ENCODE results near the gene GALNT7.

Gene GALNT7

GRCh38 chr4:173226401-173226888 is 57.8 kb downstream of the GALNT7 start:
- H3K4me3 ChIP-seq (ENCODE audit: low read depth in 1 of 2, low read length in 2 of 2): no peak overlapping the region
- H3K27ac ChIP-seq (ENCODE audit: low read depth, low read length): no peak overlapping the region
- no peaks in the 10 kb centered on the region for H3K27me3 ChIP-seq (ENCODE audit: control insufficient read depth in 1 of 2, insufficient read depth in 2 of 2, low read length in 2 of 2)
- peaks cover 0 to 3% of the 10 kb centered on the region in 2 donors for H3K36me3 ChIP-seq (ENCODE audit: control insufficient read depth in 1 of 2, insufficient read depth in 2 of 2, low read length in 2 of 2)
- H3K4me1 ChIP-seq (ENCODE audit: control insufficient read depth in 1 of 2, insufficient read depth in 2 of 2, low read length in 2 of 2): no peaks in the 10 kb centered on the region
- H3K9me3 ChIP-seq (ENCODE audit: control insufficient read depth in 1 of 2, low read length in 2 of 2): no peaks in the 10 kb centered on the region
- H3K9ac ChIP-seq (ENCODE audit: low read depth in 1 of 2, low read length in 2 of 2): no peak overlapping the region

- no peaks in the 10 kb centered on the region for H3K4me1 ChIP-seq (ENCODE audit: control insufficient read depth in 1 of 2, insufficient read depth in 2 of 2, low read length in 2 of 2)
- H3K9ac ChIP-seq (ENCODE audit: low read depth in 1 of 2, low read length in 2 of 2): no peak overlapping the region
- H3K4me3 ChIP-seq (ENCODE audit: low read depth in 1 of 2, low read length in 2 of 2): no peak overlapping the region
- peaks cover 0 to 3% of the 10 kb centered on the region in 2 donors for H3K36me3 ChIP-seq (ENCODE audit: control insufficient read depth in 1 of 2, insufficient read depth in 2 of 2, low read length in 2 of 2)
- H3K9me3 ChIP-seq (ENCODE audit: control insufficient read depth in 1 of 2, low read length in 2 of 2): no peaks in the 10 kb centered on the region
- no peaks in the 10 kb centered on the region for H3K27me3 ChIP-seq (ENCODE audit: control insufficient read depth in 1 of 2, insufficient read depth in 2 of 2, low read length in 2 of 2)
- H3K27ac ChIP-seq (ENCODE audit: low read depth, low read length): no peak overlapping the region
Observed at GRCh38 chr4:173227756-173228155, 59.1 kb downstream of the GALNT7 start.

GRCh38 chr4:173230062-173230461 is 61.5 kb downstream of the GALNT7 start:
- Histone ChIP-seq H3K9me3 (ENCODE audit: control insufficient read depth in 1 of 2, low read length in 2 of 2) (no peaks in the 10 kb centered on the region), H3K36me3 (ENCODE audit: control insufficient read depth in 1 of 2, insufficient read depth in 2 of 2, low read length in 2 of 2) (peaks cover 0 to 3% of the 10 kb centered on the region in 2 donors), H3K27ac (ENCODE audit: low read depth, low read length) (no peak overlapping the region), H3K27me3 (ENCODE audit: control insufficient read depth in 1 of 2, insufficient read depth in 2 of 2, low read length in 2 of 2) (no peaks in the 10 kb centered on the region), H3K9ac (ENCODE audit: low read depth in 1 of 2, low read length in 2 of 2) (no peak overlapping the region), H3K4me3 (ENCODE audit: low read depth in 1 of 2, low read length in 2 of 2) (no peak overlapping the region), H3K4me1 (ENCODE audit: control insufficient read depth in 1 of 2, insufficient read depth in 2 of 2, low read length in 2 of 2) (no peaks in the 10 kb centered on the region)

- Histone ChIP-seq H3K9me3 (ENCODE audit: control insufficient read depth in 1 of 2, low read length in 2 of 2) (no peaks in the 10 kb centered on the region), H3K4me1 (ENCODE audit: control insufficient read depth in 1 of 2, insufficient read depth in 2 of 2, low read length in 2 of 2) (no peaks in the 10 kb centered on the region), H3K4me3 (ENCODE audit: low read depth in 1 of 2, low read length in 2 of 2) (no peak overlapping the region), H3K27me3 (ENCODE audit: control insufficient read depth in 1 of 2, insufficient read depth in 2 of 2, low read length in 2 of 2) (no peaks in the 10 kb centered on the region), H3K27ac (ENCODE audit: low read depth, low read length) (no peak overlapping the region), H3K36me3 (ENCODE audit: control insufficient read depth in 1 of 2, insufficient read depth in 2 of 2, low read length in 2 of 2) (no peaks in the 10 kb centered on the region), H3K9ac (ENCODE audit: low read depth in 1 of 2, low read length in 2 of 2) (no peak overlapping the region)
Observed at GRCh38 chr4:173231916-173232315, 63.3 kb downstream of the GALNT7 start.

- Histone ChIP-seq H3K27me3 (ENCODE audit: control insufficient read depth in 1 of 2, insufficient read depth in 2 of 2, low read length in 2 of 2) (no peaks in the 10 kb centered on the region), H3K36me3 (ENCODE audit: control insufficient read depth in 1 of 2, insufficient read depth in 2 of 2, low read length in 2 of 2) (peaks cover 0 to under 1% of the 10 kb centered on the region in 2 donors), H3K4me3 (ENCODE audit: low read depth in 1 of 2, low read length in 2 of 2) (no peak overlapping the region), H3K4me1 (ENCODE audit: control insufficient read depth in 1 of 2, insufficient read depth in 2 of 2, low read length in 2 of 2) (no peaks in the 10 kb centered on the region), H3K9ac (ENCODE audit: low read depth in 1 of 2, low read length in 2 of 2) (no peak overlapping the region), H3K9me3 (ENCODE audit: control insufficient read depth in 1 of 2, low read length in 2 of 2) (no peaks in the 10 kb centered on the region), H3K27ac (ENCODE audit: low read depth, low read length) (no peak overlapping the region)
Observed at GRCh38 chr4:173233857-173234256, 65.2 kb downstream of the GALNT7 start.

- H3K27ac ChIP-seq (ENCODE audit: low read depth, low read length): no peak overlapping the region
- no peaks in the 10 kb centered on the region for H3K27me3 ChIP-seq (ENCODE audit: control insufficient read depth in 1 of 2, insufficient read depth in 2 of 2, low read length in 2 of 2)
- H3K9me3 ChIP-seq (ENCODE audit: control insufficient read depth in 1 of 2, low read length in 2 of 2): no peaks in the 10 kb centered on the region
- peaks cover 0 to 5% of the 10 kb centered on the region in 2 donors for H3K36me3 ChIP-seq (ENCODE audit: control insufficient read depth in 1 of 2, insufficient read depth in 2 of 2, low read length in 2 of 2)
- no peak overlapping the region for H3K9ac ChIP-seq (ENCODE audit: low read depth in 1 of 2, low read length in 2 of 2)
- H3K4me3 ChIP-seq (ENCODE audit: low read depth in 1 of 2, low read length in 2 of 2): no peak overlapping the region
- no peaks in the 10 kb centered on the region for H3K4me1 ChIP-seq (ENCODE audit: control insufficient read depth in 1 of 2, insufficient read depth in 2 of 2, low read length in 2 of 2)
Observed at GRCh38 chr4:173235050-173235449, 66.4 kb downstream of the GALNT7 start.

GRCh38 chr4:173236301-173236700 is 67.7 kb downstream of the GALNT7 start:
- Histone ChIP-seq H3K27ac (ENCODE audit: low read depth, low read length) (no peak overlapping the region), H3K4me3 (ENCODE audit: low read depth in 1 of 2, low read length in 2 of 2) (no peak overlapping the region), H3K9ac (ENCODE audit: low read depth in 1 of 2, low read length in 2 of 2) (no peak overlapping the region), H3K4me1 (ENCODE audit: control insufficient read depth in 1 of 2, insufficient read depth in 2 of 2, low read length in 2 of 2) (no peaks in the 10 kb centered on the region), H3K9me3 (ENCODE audit: control insufficient read depth in 1 of 2, low read length in 2 of 2) (no peaks in the 10 kb centered on the region), H3K27me3 (ENCODE audit: control insufficient read depth in 1 of 2, insufficient read depth in 2 of 2, low read length in 2 of 2) (no peaks in the 10 kb centered on the region), H3K36me3 (ENCODE audit: control insufficient read depth in 1 of 2, insufficient read depth in 2 of 2, low read length in 2 of 2) (peaks cover 0 to 5% of the 10 kb centered on the region in 2 donors)

- Histone ChIP-seq H3K27ac (ENCODE audit: low read depth, low read length) (no peak overlapping the region), H3K36me3 (ENCODE audit: control insufficient read depth in 1 of 2, insufficient read depth in 2 of 2, low read length in 2 of 2) (peaks cover 0 to 5% of the 10 kb centered on the region in 2 donors), H3K4me1 (ENCODE audit: control insufficient read depth in 1 of 2, insufficient read depth in 2 of 2, low read length in 2 of 2) (no peaks in the 10 kb centered on the region), H3K27me3 (ENCODE audit: control insufficient read depth in 1 of 2, insufficient read depth in 2 of 2, low read length in 2 of 2) (no peaks in the 10 kb centered on the region), H3K9me3 (ENCODE audit: control insufficient read depth in 1 of 2, low read length in 2 of 2) (no peaks in the 10 kb centered on the region), H3K9ac (ENCODE audit: low read depth in 1 of 2, low read length in 2 of 2) (no peak overlapping the region), H3K4me3 (ENCODE audit: low read depth in 1 of 2, low read length in 2 of 2) (no peak overlapping the region)
Observed at GRCh38 chr4:173237152-173237551, 68.5 kb downstream of the GALNT7 start.

- Histone ChIP-seq H3K9me3 (ENCODE audit: control insufficient read depth in 1 of 2, low read length in 2 of 2) (no peaks in the 10 kb centered on the region), H3K27ac (ENCODE audit: low read depth, low read length) (no peak overlapping the region), H3K9ac (ENCODE audit: low read depth in 1 of 2, low read length in 2 of 2) (no peak overlapping the region), H3K27me3 (ENCODE audit: control insufficient read depth in 1 of 2, insufficient read depth in 2 of 2, low read length in 2 of 2) (no peaks in the 10 kb centered on the region), H3K36me3 (ENCODE audit: control insufficient read depth in 1 of 2, insufficient read depth in 2 of 2, low read length in 2 of 2) (peaks cover 0 to 5% of the 10 kb centered on the region in 2 donors), H3K4me3 (ENCODE audit: low read depth in 1 of 2, low read length in 2 of 2) (no peak overlapping the region), H3K4me1 (ENCODE audit: control insufficient read depth in 1 of 2, insufficient read depth in 2 of 2, low read length in 2 of 2) (no peaks in the 10 kb centered on the region)
Observed at GRCh38 chr4:173237762-173238161, 69.2 kb downstream of the GALNT7 start.

- H3K36me3 ChIP-seq (ENCODE audit: control insufficient read depth in 1 of 2, insufficient read depth in 2 of 2, low read length in 2 of 2): peaks cover 1 to 5% of the 10 kb centered on the region in 2 donors
- no peaks in the 10 kb centered on the region for H3K9me3 ChIP-seq (ENCODE audit: control insufficient read depth in 1 of 2, low read length in 2 of 2)
- H3K27me3 ChIP-seq (ENCODE audit: control insufficient read depth in 1 of 2, insufficient read depth in 2 of 2, low read length in 2 of 2): no peaks in the 10 kb centered on the region
- no peak overlapping the region for H3K4me3 ChIP-seq (ENCODE audit: low read depth in 1 of 2, low read length in 2 of 2)
- no peaks in the 10 kb centered on the region for H3K4me1 ChIP-seq (ENCODE audit: control insufficient read depth in 1 of 2, insufficient read depth in 2 of 2, low read length in 2 of 2)
- no peak overlapping the region for H3K27ac ChIP-seq (ENCODE audit: low read depth, low read length)
- no peak overlapping the region for H3K9ac ChIP-seq (ENCODE audit: low read depth in 1 of 2, low read length in 2 of 2)
Observed at GRCh38 chr4:173240696-173241095, 72.1 kb downstream of the GALNT7 start.
